Liver (tissue), 9 donors: ENCODE data around the gene XPNPEP1. TPM values are rescaled to one million over a fixed set of nuclear protein-coding genes. Genes with fewer than 3 reads are reported as not detected.

ENCODE experiments used
- DNase-seq: peaks from one replicate; pipeline ENCODE4 v3.0.0-alpha.2; 2017; ENCODE audit warnings: low spot score
- H3K27ac ChIP-seq, 2 donors: one replicate each; pipeline ENCODE4 v1.7.0; 2013; ENCODE audit warnings: inconsistent platforms in 2 of 2, low read length in 2 of 2, control low read depth in 1 of 2, low read depth in 1 of 2, mild to moderate bottlenecking in 1 of 2
- H3K27me3 ChIP-seq, 4 donors: one replicate each; pipeline versions ENCODE4 v1.6.1 to v1.7.0; 2013; ENCODE audit warnings: low read length in 3 of 4, inconsistent platforms in 1 of 4, mild to moderate bottlenecking in 1 of 4, moderate library complexity in 1 of 4; ENCODE audit not compliant: control insufficient read depth in 4 of 4, insufficient read depth in 4 of 4
- H3K36me3 ChIP-seq, 4 donors: one replicate each; pipeline versions ENCODE4 v1.6.1 to v1.7.0; 2013; ENCODE audit warnings: low read length in 3 of 4, mild to moderate bottlenecking in 3 of 4, low read depth in 1 of 4, moderate library complexity in 1 of 4; ENCODE audit not compliant: control insufficient read depth in 4 of 4, insufficient read depth in 3 of 4
- H3K4me1 ChIP-seq, 4 donors: one replicate each; pipeline versions ENCODE4 v1.6.1 to v1.7.0; 2013; ENCODE audit warnings: low read length in 3 of 4, mild to moderate bottlenecking in 3 of 4, moderate library complexity in 1 of 4; ENCODE audit not compliant: control insufficient read depth in 4 of 4, insufficient read depth in 4 of 4
- H3K4me3 ChIP-seq, 3 donors: one replicate each; pipeline versions ENCODE4 v1.6.1 to v1.7.0; 2013; ENCODE audit warnings: low read length in 3 of 3, control low read depth in 1 of 3, low read depth in 1 of 3, mild to moderate bottlenecking in 1 of 3
- H3K9ac ChIP-seq, 2 donors: one replicate each; pipeline ENCODE4 v1.7.0; 2013; ENCODE audit warnings: low read length in 2 of 2, mild to moderate bottlenecking in 2 of 2, moderate library complexity in 2 of 2, control low read depth in 1 of 2, low read depth in 1 of 2
- H3K9me3 ChIP-seq, 4 donors: one replicate each; pipeline versions ENCODE4 v1.6.1 to v1.7.0; 2013; ENCODE audit warnings: low read length in 3 of 4; ENCODE audit not compliant: control insufficient read depth in 4 of 4
- ATF3 ChIP-seq: IDR thresholded peaks from 2 replicates; pipeline ENCODE4 v1.6.1; 2016; ENCODE audit warnings: antibody characterized with exemption
- CTCF ChIP-seq: fragments of 150-350 bp; IDR thresholded peaks from 2 replicates; pipeline ENCODE4 v1.5.1; 2017; ENCODE audit warnings: improper control_type of control experiment, low read depth, low read length; ENCODE audit not compliant: missing input control
- EGR1 ChIP-seq, 2 donors: IDR thresholded peaks; 2 replicates each; pipeline ENCODE4 v1.6.1; 2016 to 2018; ENCODE audit warnings: antibody characterized with exemption in 2 of 2, low read depth in 2 of 2
- FOXA1 ChIP-seq: IDR thresholded peaks from 2 replicates; pipeline ENCODE4 v1.6.1; 2016; ENCODE audit warnings: antibody characterized with exemption
- FOXA2 ChIP-seq: IDR thresholded peaks from 2 replicates; pipeline ENCODE4 v1.6.1; 2016; ENCODE audit warnings: antibody characterized with exemption
- HNF4A ChIP-seq, 2 donors: conservative IDR thresholded peaks; 2 replicates each; pipeline ENCODE4 v1.6.1; 2016; ENCODE audit warnings: antibody characterized with exemption in 2 of 2, mild to moderate bottlenecking in 2 of 2
- HNF4G ChIP-seq: IDR thresholded peaks from 2 replicates; pipeline ENCODE4 v1.6.1; 2016; ENCODE audit warnings: antibody characterized with exemption
- JUND ChIP-seq, 2 donors: IDR thresholded peaks; 2 replicates each; pipeline ENCODE4 v1.6.1; 2016; ENCODE audit warnings: antibody characterized with exemption in 2 of 2
- MAX ChIP-seq: IDR thresholded peaks from 2 replicates; pipeline ENCODE4 v1.6.1; 2016; ENCODE audit warnings: antibody characterized with exemption
- NR2F2 ChIP-seq: IDR thresholded peaks from 2 replicates; pipeline ENCODE4 v1.6.1; 2016; ENCODE audit warnings: antibody characterized with exemption
- RAD21 ChIP-seq, 2 donors: IDR thresholded peaks; 2 replicates each; pipeline ENCODE4 v1.6.1; 2016; ENCODE audit warnings: antibody characterized with exemption in 2 of 2, mild to moderate bottlenecking in 2 of 2
- REST ChIP-seq: IDR thresholded peaks from 2 replicates; pipeline ENCODE4 v1.6.1; 2016; ENCODE audit warnings: antibody characterized with exemption, mild to moderate bottlenecking
- RXRA ChIP-seq, 2 donors: IDR thresholded peaks; 2 replicates each; pipeline ENCODE4 v1.6.1; 2017 to 2018; ENCODE audit warnings: antibody characterized with exemption in 2 of 2, mild to moderate bottlenecking in 1 of 2
- SP1 ChIP-seq: IDR thresholded peaks from 2 replicates; pipeline ENCODE4 v1.6.1; 2018; ENCODE audit warnings: antibody characterized with exemption, mild to moderate bottlenecking
- TAF1 ChIP-seq: conservative IDR thresholded peaks from 2 replicates; pipeline ENCODE4 v1.6.1; 2016; ENCODE audit warnings: antibody characterized with exemption, mild to moderate bottlenecking
- YY1 ChIP-seq: IDR thresholded peaks from 2 replicates; pipeline ENCODE4 v1.6.1; 2016; ENCODE audit warnings: antibody characterized with exemption, mild to moderate bottlenecking
- ZBTB33 ChIP-seq: IDR thresholded peaks from 2 replicates; pipeline ENCODE4 v1.6.1; 2016; ENCODE audit warnings: antibody characterized with exemption
- WGBS: extraction: QIAGEN DNeasy Blood & Tissue Kit; methylation state at CpG from one replicate; pipeline ENCODE4 v1.1.7; 2013; 5-methylcytosine and 5-hydroxymethylcytosine counted together
- polyA plus RNA-seq, 2 donors: library from polyadenylated mRNA; stranded (reverse) in 1 of 2; unstranded in 1 of 2; fragments of 200-250 nt in 1 of 2; fragments of >200 nt in 1 of 2; fragmentation: Nextera tagmentation in 1 of 2; extraction: Ambion mirVana in 1 of 2; gene quantifications; one replicate each; pipeline versions ENCODE4 v1.2.1 to v1.2.3, GENCODE V29; 2013 to 2015
- total RNA-seq, 2 donors: library from RNA; depleted of rRNA; stranded (reverse); fragments of >200 nt; gene quantifications; one replicate each; pipeline ENCODE4 v1.2.3, GENCODE V29; 2014
- donor health status: healthy.
- donor health status: healthy.
- donor health status: healthy.
- donor health status: healthy.
- donor health status: healthy.

Gene XPNPEP1
- total and polyA plus RNA-seq, 4 donors = 9.1 to 38.1 (median 27.3) TPM

GRCh38 chr10:109912335-109913281, 10.7 kb downstream of the XPNPEP1 start:
- H3K9ac ChIP-seq = no peak overlapping the region
- no peaks in the 10 kb centered on the region for H3K27me3 ChIP-seq
- 90% methylated on average over 2 of the region's 2 CpGs for WGBS
- H3K4me1 ChIP-seq = peaks cover 0 to 6% (median 4%) of the 10 kb centered on the region in 4 donors
- TF ChIP-seq MAX (no peak), ZBTB33 (no peak)
- H3K4me3 ChIP-seq = no peak overlapping the region
- peaks cover 0 to 12% (median 6%) of the 10 kb centered on the region in 4 donors for H3K36me3 ChIP-seq
- no peaks in the 10 kb centered on the region for H3K9me3 ChIP-seq
- no peak for DNase-seq
- no peak overlapping the region for H3K27ac ChIP-seq

GRCh38 chr10:109911903-109912302, 11.4 kb downstream of the XPNPEP1 start:
- H3K9me3 ChIP-seq = no peaks in the 10 kb centered on the region
- no peaks in the 10 kb centered on the region for H3K27me3 ChIP-seq
- H3K9ac ChIP-seq = no peak overlapping the region
- peaks cover 0 to 17% (median 11%) of the 10 kb centered on the region in 4 donors for H3K36me3 ChIP-seq
- WGBS = 90% methylated on average over 3 of the region's 3 CpGs
- no peak overlapping the region for H3K27ac ChIP-seq
- no peak for DNase-seq
- TF ChIP-seq FOXA1 = no peak
- no peak for TF ChIP-seq MAX
- TF ChIP-seq HNF4A (conservative IDR thresholded peaks at IDR 0.05) = no peak
- no peak for TF ChIP-seq RAD21 (IDR thresholded peaks at IDR 0.05)
- TF ChIP-seq JUND (IDR thresholded peaks at IDR 0.05) = no peak
- TF ChIP-seq YY1 = no peak
- TF ChIP-seq REST = no peak
- TF ChIP-seq SP1 = no peak
- TF ChIP-seq EGR1 (IDR thresholded peaks at IDR 0.05; ENCODE audit: low read depth in 2 of 2) = no peak
- TF ChIP-seq FOXA2 = no peak
- TF ChIP-seq CTCF = no peak
- no peak for TF ChIP-seq TAF1
- no peak for TF ChIP-seq NR2F2
- no peak for TF ChIP-seq ATF3
- no peak for TF ChIP-seq HNF4G
- no peak for TF ChIP-seq ZBTB33
- TF ChIP-seq RXRA (IDR thresholded peaks at IDR 0.05) = no peak
- no peak overlapping the region for H3K4me3 ChIP-seq
- H3K4me1 ChIP-seq = peaks cover 0 to 6% (median 4%) of the 10 kb centered on the region in 4 donors
